Activated naive CD8-positive, alpha-beta T cell treated with anti-CD3 and anti-CD28 coated beads, Interleukin-2, amount 50 U/mL, for 16 hours (primary cell): ENCODE results near the gene DOCK1.

Experiments used
- DNase-seq: peaks from one replicate; pipeline ENCODE4 v3.0.0-alpha.2; 2020; ENCODE audit warnings: low read depth, low spot score

DOCK1 gene

DNA sequence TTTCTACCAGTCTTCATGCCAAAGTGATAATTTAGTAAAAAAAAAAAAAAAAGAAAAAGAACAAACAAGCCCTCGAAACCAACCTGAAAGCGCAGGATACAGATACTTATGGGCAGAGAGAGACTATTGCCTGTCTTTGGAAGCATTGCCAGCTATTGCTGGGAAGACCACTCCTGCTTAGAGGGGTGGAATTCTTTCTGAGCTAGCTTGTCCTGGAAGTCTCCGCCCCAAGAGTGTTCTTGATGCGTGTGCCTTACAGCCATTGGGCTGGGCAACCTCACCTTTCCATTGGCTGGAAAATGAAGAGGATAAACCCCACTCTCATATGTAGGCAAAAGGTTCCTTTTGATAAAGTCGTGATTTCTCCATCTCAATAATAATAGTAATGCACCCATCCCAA, 311.0 kb downstream of the DOCK1 start:
- DNase-seq, result no peak

DNA sequence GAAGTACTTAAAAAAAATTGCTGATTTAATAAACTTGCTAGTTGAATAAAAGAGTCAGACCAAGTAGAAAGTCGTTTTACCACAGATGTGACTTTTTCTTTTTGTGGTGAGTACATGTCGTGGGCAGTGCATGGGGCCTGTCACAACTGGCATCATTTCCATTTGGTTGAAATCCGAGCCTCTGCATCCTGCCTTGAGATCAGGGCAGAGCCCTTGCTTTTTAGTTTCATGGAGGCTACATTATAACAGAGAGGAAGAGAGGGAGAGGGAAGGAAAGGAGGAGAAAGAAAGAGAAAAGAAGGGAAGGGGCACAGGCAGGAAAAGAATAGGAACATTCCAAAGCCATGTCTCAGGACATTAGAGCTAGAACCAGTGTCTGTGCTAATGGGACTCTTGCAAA, 311.6 kb downstream of the DOCK1 start:
- no peak for DNase-seq

DNA sequence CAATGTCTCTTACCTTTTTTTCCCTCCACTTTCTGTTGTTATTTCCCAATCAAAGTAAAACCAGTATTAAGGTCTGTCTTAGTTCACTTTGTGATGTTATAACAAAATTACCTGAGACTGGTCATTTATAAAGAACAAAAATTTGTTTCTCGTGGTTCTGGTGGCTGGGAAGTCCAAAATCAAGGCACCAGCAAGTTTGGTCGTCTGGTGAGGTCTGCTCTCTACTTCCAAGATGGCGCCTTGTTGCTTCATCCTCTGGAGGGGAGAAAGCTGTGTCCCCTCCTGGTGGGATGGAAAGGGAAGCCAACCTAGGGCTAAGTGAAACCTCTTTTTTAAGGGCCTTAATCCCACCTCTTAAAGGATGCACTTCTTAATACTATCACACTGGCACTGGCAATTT, 313.4 kb downstream of the DOCK1 start:
- DNase-seq, result no peak

DNA sequence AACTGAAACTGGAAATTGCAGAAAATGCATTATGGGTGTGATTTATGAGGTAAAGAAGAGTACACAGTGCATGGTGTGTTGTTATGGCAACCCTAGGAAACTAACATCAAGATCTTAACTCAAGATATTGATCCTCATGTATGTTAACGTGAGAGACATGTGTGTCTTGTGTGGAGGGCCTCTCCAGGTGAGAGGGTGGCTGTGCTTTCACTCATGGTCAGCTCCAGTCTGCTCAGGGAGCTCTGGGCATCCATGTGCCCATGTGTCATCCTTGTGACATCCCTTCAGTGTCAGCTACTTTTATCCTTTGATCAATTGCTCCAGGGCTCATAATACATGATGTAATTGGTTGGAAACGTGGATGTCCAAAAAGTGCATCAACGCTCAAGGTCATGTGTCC, 316.1 kb downstream of the DOCK1 start:
- no peak for DNase-seq

DNA sequence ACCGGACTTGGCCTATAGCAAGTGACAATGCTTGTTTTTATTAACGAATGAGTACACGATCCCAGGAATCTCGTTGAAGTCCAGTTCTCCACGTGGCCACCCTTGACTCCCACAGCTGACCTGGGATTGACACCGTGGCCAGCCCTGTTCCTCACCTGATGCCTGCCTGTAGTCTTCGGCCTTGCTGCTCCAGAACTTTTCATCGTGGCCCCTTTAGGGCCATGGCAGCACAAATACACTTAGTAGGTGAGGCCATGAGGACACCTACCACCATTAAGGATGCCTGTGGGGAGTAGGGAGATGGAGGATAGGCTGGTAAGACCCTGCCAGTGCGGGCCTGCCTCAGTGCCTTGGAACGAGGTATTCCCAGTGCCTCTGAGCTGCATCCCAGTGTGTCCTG, 321.8 kb downstream of the DOCK1 start:
- DNase-seq, result no peak

DNA sequence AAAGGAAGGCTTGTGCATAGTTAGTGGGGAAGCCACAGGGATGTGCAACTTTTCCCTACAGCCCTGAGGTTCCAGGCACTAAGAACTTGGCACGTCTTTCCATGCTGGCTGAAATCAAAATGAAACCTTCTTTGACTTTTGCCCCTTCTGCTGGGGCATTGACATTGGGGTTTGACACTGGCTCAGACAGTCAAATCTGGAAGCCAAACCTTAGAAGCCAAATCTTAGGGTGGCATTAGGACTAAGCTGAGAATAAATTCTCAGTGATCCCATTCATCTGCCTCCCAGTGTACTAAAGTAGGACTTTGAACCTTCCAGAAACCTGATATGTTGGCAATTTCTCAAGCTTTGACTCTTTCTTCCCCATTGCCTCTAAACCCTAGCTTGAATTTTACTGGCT, 322.4 kb downstream of the DOCK1 start:
- no peak for DNase-seq

DNA sequence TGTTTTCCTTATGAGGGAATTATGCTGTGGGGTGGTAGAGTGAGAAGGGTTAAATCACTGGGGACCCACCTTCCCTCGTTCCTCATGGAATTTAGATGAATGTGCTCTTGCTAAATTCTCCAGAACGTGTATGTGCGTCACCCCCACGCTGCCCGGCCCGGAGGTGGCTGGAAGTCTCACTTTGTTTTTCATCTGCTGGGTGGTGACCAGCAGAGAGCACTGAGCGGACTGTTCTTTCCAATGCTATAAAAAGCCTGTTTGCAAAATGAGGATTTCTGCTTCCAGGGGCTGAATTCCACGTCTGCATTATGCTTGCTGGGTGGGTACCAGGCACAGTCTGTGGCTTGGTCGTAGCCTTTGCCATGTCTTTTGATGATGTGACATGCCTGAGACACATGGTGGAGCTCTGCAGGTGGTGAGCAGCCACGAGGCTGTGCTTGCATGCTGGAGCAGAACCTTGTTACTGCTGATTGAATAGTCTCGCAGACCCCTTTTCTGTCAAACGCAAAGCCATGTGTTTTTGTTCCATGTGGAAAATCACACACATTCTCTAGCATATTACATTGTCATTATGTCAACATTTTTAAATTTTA, 323.1 kb downstream of the DOCK1 start:
- DNase-seq, result no peak

DNA sequence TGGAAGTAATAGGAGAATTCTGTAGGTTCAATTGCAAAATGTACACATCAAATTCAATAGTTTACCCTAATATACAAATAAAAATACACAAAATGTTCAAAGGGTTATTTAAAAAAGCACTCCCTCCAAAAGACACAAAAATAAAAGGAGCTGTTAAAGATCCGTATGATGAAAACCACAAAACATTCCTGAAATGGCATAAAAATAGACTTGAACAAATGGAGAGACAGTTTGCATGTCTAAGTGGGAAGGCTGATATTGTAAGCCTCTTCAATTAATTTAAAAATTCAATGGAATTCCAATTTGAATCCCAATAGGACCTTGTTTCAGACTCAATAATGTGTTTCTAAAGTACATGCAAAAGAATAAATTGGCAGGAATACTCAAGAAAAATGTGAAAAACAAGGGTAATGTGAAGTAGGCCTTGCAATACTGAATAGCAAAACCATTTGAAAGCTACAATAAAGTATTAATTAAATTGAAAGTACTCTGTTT, 329.1 kb downstream of the DOCK1 start:
- DNase-seq, result no peak

DNA sequence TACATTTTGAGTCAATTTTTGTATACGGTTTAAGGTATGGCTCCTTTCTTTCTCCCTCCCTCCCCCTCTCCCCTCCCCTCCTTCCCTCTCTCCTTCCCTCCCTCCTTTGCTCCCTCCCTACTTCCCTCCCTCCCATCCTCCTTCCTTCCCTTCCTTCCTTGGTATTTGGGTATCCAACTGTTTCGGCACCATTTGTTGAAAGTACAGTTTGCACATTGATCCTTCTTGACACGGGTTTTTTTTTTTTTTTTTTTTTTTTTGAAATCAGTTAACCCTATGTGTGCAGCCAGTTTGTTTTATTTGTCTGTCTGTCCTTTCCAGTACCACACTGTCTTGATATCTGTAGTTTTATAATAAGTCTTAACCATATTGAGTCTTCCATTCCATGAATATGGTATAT, 331.0 kb downstream of the DOCK1 start:
- no peak for DNase-seq

DNA sequence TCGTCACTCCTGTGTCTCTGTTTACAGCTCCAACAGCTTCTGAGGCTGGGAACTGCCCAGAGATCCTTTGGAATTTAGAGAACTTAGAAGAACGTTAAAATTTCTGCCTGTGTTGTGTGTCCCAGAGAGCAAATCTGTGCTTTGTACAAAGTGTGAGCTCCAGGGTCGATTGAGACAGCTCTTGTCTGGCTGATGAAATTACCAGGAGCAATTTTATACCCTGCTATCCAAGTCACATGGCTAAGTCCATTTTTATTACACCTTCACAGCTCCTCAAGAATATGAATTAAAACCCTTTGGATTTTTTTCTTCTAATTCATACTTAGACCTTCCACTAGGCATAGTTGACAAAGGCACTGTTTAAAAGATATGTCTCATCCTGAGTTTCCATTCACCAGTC, 337.7 kb downstream of the DOCK1 start:
- DNase-seq, result no peak

DNA sequence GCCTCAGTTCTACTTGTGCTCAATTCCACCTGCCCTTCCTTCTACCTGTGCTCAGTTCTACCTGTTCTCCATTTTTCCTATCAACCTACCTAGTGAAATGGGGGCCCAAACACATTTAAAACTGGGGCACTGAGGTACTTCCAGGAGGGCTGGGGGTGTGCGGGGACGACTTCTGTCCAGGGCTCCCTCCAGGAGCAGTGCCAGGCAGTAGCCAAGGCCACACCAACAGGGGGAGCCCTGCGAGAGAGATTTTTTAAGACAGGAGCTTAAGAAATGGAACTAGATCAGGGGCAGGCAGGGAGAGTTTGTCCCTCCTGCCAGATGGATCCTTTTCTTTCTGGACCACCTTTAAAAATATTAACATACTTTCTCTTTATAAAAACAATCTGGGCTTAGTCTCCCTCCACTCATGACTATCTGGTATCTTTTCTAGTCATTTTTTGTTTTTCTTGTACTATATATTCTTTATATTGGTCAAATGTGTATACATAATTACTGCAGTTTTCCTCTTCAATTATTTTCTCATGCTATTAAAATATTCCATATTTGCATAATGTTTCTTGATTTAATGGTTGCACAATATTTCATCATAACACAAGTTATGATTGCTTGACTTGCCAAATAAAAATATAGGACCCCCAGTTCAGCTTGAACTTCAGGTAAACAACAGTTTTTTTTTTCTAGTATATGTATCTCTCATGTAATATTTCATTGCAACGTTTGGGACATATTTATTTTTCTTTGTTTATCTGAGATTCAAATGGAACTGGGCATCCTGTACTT, 338.5 kb downstream of the DOCK1 start:
- DNase-seq, result no peak

DNA sequence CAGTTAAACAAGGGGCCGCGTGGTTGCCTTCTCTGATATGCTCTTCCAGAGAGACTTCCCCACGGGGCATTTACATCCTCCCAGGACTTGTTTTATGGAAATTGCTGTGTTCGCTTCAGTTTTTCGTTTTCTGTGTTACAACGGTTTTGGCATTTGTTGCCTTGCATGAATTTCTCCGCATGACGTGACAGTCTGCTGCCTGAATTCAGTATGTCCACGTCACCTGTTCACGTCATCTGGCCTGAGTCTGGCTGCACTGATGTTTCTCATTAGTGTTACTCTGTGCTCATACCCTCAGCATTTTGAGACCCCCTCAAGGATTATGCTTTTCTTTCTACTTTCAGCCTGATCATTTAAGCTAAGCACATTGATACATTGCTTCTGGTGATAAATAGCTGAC, 340.2 kb downstream of the DOCK1 start:
- DNase-seq, result no peak

DNA sequence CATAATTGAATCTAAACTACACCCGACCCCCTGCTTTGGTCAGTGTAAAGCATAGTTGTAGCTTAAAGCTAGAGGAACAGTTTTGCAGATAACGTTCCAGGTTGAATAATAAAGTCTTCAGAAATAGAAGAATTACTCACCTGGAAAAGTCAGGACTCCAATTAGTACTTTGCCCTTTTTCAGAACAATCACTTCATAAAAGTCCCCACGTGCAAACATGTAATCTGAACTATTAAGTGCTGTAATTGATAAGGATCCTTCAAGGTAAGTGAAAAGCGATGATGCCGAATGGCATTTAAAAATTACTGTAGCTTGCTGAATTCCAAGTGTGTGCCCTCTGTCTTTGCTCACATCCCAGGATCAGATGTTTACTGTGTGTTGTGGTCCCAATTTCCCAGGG, 344.8 kb downstream of the DOCK1 start:
- no peak for DNase-seq

DNA sequence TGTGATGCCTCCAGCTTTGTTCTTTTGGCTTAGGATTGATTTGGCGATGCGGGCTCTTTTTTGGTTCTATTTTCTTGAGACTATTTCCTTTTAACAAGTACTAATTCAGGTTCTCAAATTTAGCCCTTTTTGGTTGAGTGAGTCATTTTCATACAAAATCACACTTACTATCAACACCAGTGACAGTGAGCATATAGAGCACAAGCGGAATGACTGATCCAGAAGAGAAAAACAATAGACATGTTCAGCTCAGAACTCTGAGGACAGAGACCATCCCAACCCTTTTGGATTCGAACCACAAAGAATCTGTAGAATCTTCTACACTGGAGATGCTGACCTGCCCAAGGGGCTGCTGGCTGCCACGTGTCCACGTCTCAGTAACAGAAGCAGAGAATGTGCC, 347.6 kb downstream of the DOCK1 start:
- DNase-seq, result no peak

DNA sequence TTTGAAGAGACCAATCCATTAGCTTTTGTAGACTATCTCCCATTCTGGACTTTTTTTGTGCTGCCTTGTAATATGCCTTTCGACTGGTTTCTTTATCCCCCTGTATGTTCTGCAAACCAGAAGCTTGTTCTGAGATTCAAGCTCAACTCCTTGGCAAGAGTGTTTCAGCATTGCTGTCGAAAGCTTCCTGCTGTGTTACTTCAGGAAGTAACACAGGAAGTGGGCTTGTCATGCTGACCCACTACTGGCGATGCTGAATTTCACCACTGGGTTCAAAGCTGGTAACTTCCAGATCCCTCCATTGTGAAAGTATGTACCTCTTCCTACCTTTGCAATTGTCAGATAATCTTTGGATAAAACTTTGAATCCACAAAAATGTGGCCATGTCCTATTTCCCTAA, 349.0 kb downstream of the DOCK1 start:
- DNase-seq, result no peak

DNA sequence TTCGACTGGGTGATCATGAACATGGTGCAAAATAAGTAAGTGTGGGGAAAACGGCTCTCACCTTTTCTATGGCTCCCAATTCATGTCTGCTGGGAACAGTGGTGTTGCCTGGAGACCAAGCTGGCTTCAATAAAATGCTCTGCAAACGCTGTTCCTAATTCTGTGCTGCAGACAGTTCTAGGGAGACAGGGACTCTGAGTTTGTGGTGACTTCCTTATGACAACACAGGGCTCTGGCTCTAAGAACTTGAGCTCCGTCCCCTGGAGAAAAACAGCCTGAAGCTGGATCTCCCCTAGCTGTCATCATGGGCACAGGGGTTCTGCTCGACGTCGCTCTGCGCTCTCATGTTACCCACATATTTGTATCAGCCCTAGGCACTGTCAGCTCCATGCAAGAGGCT, 352.2 kb downstream of the DOCK1 start:
- DNase-seq, result no peak

DNA sequence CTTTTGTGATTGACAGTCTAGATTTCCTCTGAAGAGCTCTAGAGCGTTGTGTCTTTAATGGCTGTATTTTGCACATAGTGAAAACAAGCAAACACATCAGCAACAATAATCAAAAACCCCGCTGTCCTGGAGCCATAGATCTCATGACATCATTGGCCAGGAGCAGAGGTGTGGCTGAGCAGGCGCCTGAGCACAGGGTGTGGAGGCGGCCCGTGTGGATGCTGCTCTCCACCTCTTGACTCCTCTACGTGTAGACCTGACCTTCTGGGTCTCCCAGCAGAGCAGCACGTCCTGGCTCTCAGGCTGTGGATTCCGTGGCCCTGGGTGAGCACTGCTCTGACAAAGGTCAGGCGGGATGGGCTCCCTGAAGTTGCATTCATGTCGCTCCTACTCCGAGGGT, 354.1 kb downstream of the DOCK1 start:
- DNase-seq, result no peak

DNA sequence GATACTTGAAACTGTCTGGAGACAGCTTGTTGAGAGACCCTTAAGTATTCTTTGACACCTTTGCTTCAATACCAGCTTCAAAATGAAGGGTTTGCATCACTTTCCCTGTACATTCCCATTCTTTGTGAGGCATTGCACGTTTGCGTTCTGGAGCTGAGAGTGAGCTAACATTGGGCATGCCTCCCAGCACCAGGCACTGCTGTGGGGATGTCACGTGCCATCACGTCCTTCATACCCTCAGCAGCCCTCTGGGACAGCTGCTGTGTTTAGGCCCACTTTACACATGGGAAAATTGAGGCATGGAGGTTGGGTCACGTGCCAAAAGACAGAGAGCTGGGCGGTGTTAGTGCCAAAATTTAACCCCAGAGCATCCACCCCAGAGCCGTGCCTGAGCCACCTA, 357.4 kb downstream of the DOCK1 start:
- DNase-seq, result no peak

DNA sequence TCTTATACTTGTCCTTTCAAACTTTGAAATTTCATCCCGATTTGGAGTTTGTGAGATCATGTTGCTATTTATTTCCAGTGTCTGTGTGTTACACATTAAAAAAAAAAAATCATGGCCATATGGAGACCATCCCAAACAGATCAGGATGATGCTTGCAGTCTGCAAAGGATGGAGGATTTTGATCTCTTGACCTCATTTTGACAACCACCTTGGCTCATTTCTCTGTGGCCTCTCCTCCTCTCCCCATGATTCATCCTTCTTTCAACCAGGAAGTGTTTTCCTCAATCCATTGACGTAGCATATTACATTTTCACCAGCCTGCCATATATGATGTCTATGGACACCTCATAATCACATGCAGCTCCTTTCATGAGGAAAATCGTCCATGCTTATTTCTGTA, 360.1 kb downstream of the DOCK1 start:
- no peak for DNase-seq

DNA sequence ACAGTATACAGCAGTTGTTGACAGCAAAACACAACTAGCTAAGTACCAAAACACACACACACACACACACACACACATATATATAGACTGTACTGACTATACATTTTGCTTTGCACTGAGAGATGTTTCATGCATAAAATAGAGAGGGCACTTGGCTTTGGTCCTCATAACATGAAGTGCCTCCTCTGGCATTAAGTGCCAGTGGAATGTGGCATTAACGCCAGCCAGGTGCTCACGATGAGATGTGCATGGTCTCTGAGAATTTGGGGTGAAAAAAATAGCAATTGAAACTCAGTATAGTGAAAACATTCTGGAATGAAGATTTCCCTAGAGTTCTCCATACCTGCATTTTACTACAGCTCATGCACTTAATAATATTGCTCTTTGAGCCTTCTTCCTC, 361.2 kb downstream of the DOCK1 start:
- no peak for DNase-seq

DNA sequence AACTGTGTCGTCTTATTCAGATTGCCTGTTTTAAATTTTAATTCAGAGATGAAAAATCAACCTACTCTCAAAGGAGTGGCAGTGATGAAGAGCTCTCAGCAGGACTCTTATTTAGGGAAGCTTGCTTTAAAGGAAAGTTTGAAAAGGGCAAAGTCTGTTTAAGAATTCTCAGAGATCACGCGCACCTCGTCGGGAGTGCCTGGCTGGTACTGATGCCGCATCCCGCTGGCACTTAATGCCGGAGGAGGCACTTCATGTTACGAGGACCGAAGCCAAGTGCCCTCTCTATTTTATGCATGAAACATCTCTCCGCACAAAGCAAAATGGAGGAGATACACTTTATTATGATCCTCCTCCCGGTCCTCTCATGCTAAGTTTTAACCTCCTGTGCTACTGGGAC, 362.2 kb downstream of the DOCK1 start:
- DNase-seq, result no peak

DNA sequence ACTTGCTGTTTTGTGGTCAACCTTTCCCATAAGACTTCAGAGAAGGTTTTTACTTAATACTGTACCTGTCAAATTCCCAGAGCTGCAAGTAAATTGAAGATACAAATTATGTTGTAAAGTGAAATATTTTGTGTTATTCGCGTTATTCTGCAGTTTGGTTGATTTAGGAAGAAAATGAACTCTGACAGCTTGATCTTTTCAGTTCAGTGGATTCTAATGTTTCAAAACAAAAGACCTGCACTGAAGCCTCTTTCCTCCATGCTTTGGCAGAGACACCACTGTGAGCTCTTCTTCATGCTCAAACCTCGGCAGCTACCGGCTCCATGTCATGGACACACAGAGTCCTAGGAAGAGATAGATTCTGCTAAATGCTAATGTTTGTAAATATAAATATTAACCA, 366.8 kb downstream of the DOCK1 start:
- no peak for DNase-seq

DNA sequence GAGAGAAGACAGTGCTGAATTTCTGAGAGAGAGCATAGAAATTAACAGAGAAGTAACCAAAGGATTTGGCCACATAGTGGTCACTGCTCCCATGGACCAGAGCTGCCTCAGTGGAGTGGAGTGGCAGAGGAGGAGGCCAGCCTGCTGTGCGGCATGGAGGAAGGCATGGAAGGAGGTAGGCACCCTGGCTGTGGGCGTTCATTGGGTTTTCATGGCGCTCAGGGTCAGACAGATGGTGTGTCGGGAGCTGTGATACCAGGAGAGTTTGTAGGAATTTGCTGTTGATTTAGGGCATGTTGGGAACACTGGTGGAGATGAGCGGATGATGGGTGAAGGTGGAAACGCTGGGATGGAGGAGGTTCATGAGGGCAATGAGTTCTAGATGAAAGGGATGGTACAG, 370.0 kb downstream of the DOCK1 start:
- no peak for DNase-seq
